Caco-2 (cell line): ENCODE results near the gene CDCP1. TPM values are rescaled to one million over a fixed set of nuclear protein-coding genes. Genes with fewer than 3 reads are reported as not detected.

Source experiments
- BruUV-seq: library from RNA; stranded (reverse); fragments of 400-500 nt; replicated peaks from 2 replicates; lab custom pipeline; 2021; lab: Mats Ljungman, UMichigan
- CTCF ChIA-PET: fragments of 300-600 bp; sonication (Branson Sonifier 250); formaldehyde crosslinking; loops from one replicate; lab custom pipeline; 2022; ENCODE audit warnings: antibody characterized with exemption; lab: Charles Lee
- POLR2A ChIA-PET: fragments of 300-600 bp; sonication (Branson Sonifier 250); formaldehyde crosslinking; loops from one replicate; lab custom pipeline; 2022; ENCODE audit warnings: antibody characterized with exemption; lab: Charles Lee
- DNase-seq, 2 experiments: peaks; one replicate each; pipeline versions ENCODE4 v3.0.0 to v3.0.0-alpha.2; 2020 to 2022
- H3K27me3 ChIP-seq: replicated peaks from 2 replicates; pipeline ENCODE4 v1.6.0; 2011; ENCODE audit warnings: low read length; ENCODE audit not compliant: control insufficient read depth, insufficient read depth
- H3K36me3 ChIP-seq: 2 replicates; pipeline ENCODE4 v1.5.1; 2011; ENCODE audit warnings: low read length; ENCODE audit not compliant: control insufficient read depth, insufficient read depth
- H3K4me1 ChIP-seq: fragments of 250-450 bp; sonication (Bioruptor Pico); 2 replicates; pipeline ENCODE4 v1.5.1; 2020; ENCODE audit warnings: mild to moderate bottlenecking
- H3K4me3 ChIP-seq: 2 replicates; pipeline ENCODE4 v1.5.1; 2011; ENCODE audit warnings: low read depth, mild to moderate bottlenecking, control low read depth, low read length
- H3K9me3 ChIP-seq: fragments of 250-450 bp; sonication (Bioruptor Pico); 2 replicates; pipeline ENCODE4 v1.5.1; 2020; ENCODE audit warnings: mild to moderate bottlenecking, moderate library complexity
- H3K27ac Mint-ChIP-seq: one replicate; pipeline ENCODE4 v1.8.0; 2022; ENCODE audit warnings: mixed read lengths; ENCODE audit not compliant: unreplicated experiment
- H3K27me3 Mint-ChIP-seq: one replicate; pipeline ENCODE4 v1.8.0; 2022; ENCODE audit warnings: mixed read lengths; ENCODE audit not compliant: insufficient read depth, unreplicated experiment
- H3K36me3 Mint-ChIP-seq: one replicate; pipeline ENCODE4 v1.8.0; 2022; ENCODE audit warnings: mild to moderate bottlenecking, mixed read lengths; ENCODE audit not compliant: insufficient read depth, unreplicated experiment
- H3K4me1 Mint-ChIP-seq: one replicate; pipeline ENCODE4 v1.8.0; 2022; ENCODE audit warnings: low read depth, mixed read lengths; ENCODE audit not compliant: unreplicated experiment
- H3K4me3 Mint-ChIP-seq: one replicate; pipeline ENCODE4 v1.8.0; 2022; ENCODE audit warnings: mild to moderate bottlenecking, moderate library complexity, mixed read lengths; ENCODE audit not compliant: unreplicated experiment
- H3K9me3 Mint-ChIP-seq: one replicate; pipeline ENCODE4 v1.8.0; 2022; ENCODE audit warnings: mixed read lengths; ENCODE audit not compliant: unreplicated experiment
- CTCF ChIP-seq, 2 experiments: fragments of 200-600 bp in 1 of 2; IDR thresholded peaks; 1 replicate in 1 of 2; 2 replicates in 1 of 2; pipeline versions ENCODE4 v1.5.1 to v1.8.0; 2011 to 2022; ENCODE audit warnings: antibody characterized with exemption in 1 of 2, control low read depth in 1 of 2, inconsistent platforms in 1 of 2, low read depth in 1 of 2, low read length in 1 of 2, mild to moderate bottlenecking in 1 of 2, moderate library complexity in 1 of 2; ENCODE audit not compliant: insufficient read depth in 1 of 2, severe bottlenecking in 1 of 2, unreplicated experiment in 1 of 2
- intact Hi-C: fragments of 100-400 bp; cut with micrococcal nuclease; formaldehyde crosslinking; loops from one replicate; pipeline ENCODE4 v1.10.0; 2022; ENCODE audit not compliant: unreplicated experiment
- total RNA-seq: library from RNA; stranded (reverse); gene quantifications from 2 replicates; pipeline ENCODE4 v1.2.3, GENCODE V29; 2022

Gene CDCP1
- total RNA-seq, 1 experiment from 2014 or later = 22.5 TPM

GRCh38 chr3:45185052-45185451, 38.9 kb upstream of the CDCP1 start:
- Mint-ChIP-seq H3K36me3 (no peaks in the 10 kb centered on the region), H3K4me3 (no peak overlapping the region), H3K4me1 (peaks cover 16% of the 10 kb centered on the region), H3K27ac (no peak overlapping the region), H3K9me3 (no peaks in the 10 kb centered on the region), H3K27me3 (no peaks in the 10 kb centered on the region)
- no peak overlapping the region for H3K4me3 ChIP-seq
- no peaks in the 10 kb centered on the region for H3K27me3 ChIP-seq
- ChIA-PET CTCF (interaction anchor here (0.7 kb wide), 1 partner anchor 144 kb away, joined by 3 read pairs; no protein-coding TSS in a partner anchor), POLR2A (no interaction called here)
- BruUV-seq = no TSS peak
- no peak for DNase-seq
- H3K36me3 ChIP-seq = no peaks in the 10 kb centered on the region
- H3K4me1 ChIP-seq = peaks cover 12% of the 10 kb centered on the region
- TF ChIP-seq CTCF (IDR thresholded peaks at IDR 0.05; ENCODE audit: insufficient read depth in 1 of 2, low read depth in 1 of 2, low read length in 1 of 2, severe bottlenecking in 1 of 2, unreplicated experiment in 1 of 2) = no peak
- intact Hi-C loops = no loop called here
- H3K9me3 ChIP-seq = no peaks in the 10 kb centered on the region

- no peaks in the 10 kb centered on the region for H3K27me3 ChIP-seq
- intact Hi-C loops = loop anchor here (1.0 kb wide), 1 partner anchor 16 kb away; no protein-coding TSS in a partner anchor
- no peak for TF ChIP-seq CTCF (IDR thresholded peaks at IDR 0.05; ENCODE audit: insufficient read depth in 1 of 2, low read depth in 1 of 2, low read length in 1 of 2, severe bottlenecking in 1 of 2, unreplicated experiment in 1 of 2)
- Mint-ChIP-seq H3K9me3 (no peaks in the 10 kb centered on the region), H3K4me3 (no peak overlapping the region), H3K27me3 (no peaks in the 10 kb centered on the region), H3K36me3 (no peaks in the 10 kb centered on the region), H3K4me1 (peaks cover 16% of the 10 kb centered on the region), H3K27ac (peak overlapping the region; percentile 37)
- BruUV-seq = no TSS peak
- peaks cover 12% of the 10 kb centered on the region for H3K4me1 ChIP-seq
- CTCF ChIA-PET = interaction anchor here (0.7 kb wide), 1 partner anchor 135 kb away, joined by 3 read pairs; no protein-coding TSS in a partner anchor
- H3K36me3 ChIP-seq = no peaks in the 10 kb centered on the region
- no peak overlapping the region for H3K4me3 ChIP-seq
- POLR2A ChIA-PET = no interaction called here
- no peak for DNase-seq
- no peaks in the 10 kb centered on the region for H3K9me3 ChIP-seq
These were observed 37.7 kb upstream of the CDCP1 start for GRCh38 chr3:45183872-45184262.

- H3K36me3 Mint-ChIP-seq = no peaks in the 10 kb centered on the region
- H3K4me3 Mint-ChIP-seq = no peak overlapping the region
- H3K9me3 Mint-ChIP-seq = no peaks in the 10 kb centered on the region
- POLR2A ChIA-PET = no interaction called here
- no TSS peak for BruUV-seq
- H3K36me3 ChIP-seq = no peaks in the 10 kb centered on the region
- peaks cover 16% of the 10 kb centered on the region for H3K4me1 Mint-ChIP-seq
- H3K27ac Mint-ChIP-seq = peak overlapping the region; percentile 37
- no peaks in the 10 kb centered on the region for H3K9me3 ChIP-seq
- TF ChIP-seq CTCF (IDR thresholded peaks at IDR 0.05; ENCODE audit: insufficient read depth in 1 of 2, low read depth in 1 of 2, low read length in 1 of 2, severe bottlenecking in 1 of 2, unreplicated experiment in 1 of 2) = no peak
- CTCF ChIA-PET = interaction anchor here (0.6 to 0.7 kb wide), 2 partner anchors 135 to 288 kb away, joined by 3 to 5 read pairs; no protein-coding TSS in a partner anchor
- peaks cover 12% of the 10 kb centered on the region for H3K4me1 ChIP-seq
- intact Hi-C loops = loop anchor here (1.0 kb wide), 1 partner anchor 17 kb away; no protein-coding TSS in a partner anchor
- no peak overlapping the region for H3K4me3 ChIP-seq
- DNase-seq = peak; percentile 62 to 67
- H3K27me3 ChIP-seq = no peaks in the 10 kb centered on the region
- H3K27me3 Mint-ChIP-seq = no peaks in the 10 kb centered on the region
These were observed 37.0 kb upstream of the CDCP1 start for GRCh38 chr3:45182915-45183871.
